Measurements from ENCODE around the gene SIK2. TPM values are rescaled to one million over a fixed set of nuclear protein-coding genes. Genes with fewer than 3 reads are reported as not detected.
"Not testable (repeated sequence)": the region's sequence is repeated elsewhere in the genome, so short reads cannot be mapped to it uniquely, and the experiment has no call there.

SIK2 gene
- total RNA-seq, 1 donor from 2014 or later = 16.3 TPM

DNA sequence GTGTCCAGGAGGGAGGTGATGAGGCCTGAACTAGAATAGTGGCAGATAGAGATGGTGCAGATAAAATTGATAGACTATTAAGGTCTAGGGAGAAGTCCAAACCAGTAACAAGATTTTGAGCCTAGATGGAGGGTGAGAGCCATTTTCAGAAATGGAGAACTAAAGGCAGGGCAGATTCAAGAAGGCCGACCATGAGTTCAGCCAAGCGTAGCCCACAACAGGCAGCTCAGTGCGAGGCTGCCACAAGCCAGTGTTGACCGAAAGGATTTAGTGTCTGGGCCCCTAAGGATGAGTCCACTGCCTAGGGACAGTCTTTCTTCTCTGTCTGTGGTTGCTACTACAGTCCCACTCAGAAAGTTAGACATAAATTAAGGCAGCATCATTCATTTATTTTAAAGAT, 112.3 kb downstream of the SIK2 start:
- peaks cover 5% of the 10 kb centered on the region for H3F3A ChIP-seq (ENCODE audit: low read depth)
- H3K79me2 ChIP-seq (ENCODE audit: low read depth) = no peaks in the 10 kb centered on the region
- H2AFZ ChIP-seq (replicated peaks) = no peak overlapping the region
- no peak overlapping the region for H3K9ac ChIP-seq
- H3K36me3 ChIP-seq = no peaks in the 10 kb centered on the region
- H3K4me3 ChIP-seq = no peak overlapping the region
- no peak for TF ChIP-seq CTCF (IDR thresholded peaks at IDR 0.05)
- TF ChIP-seq EZH2 (IDR thresholded peaks at IDR 0.05) = no peak
- no peak for TF ChIP-seq EZH2phosphoT487 (IDR thresholded peaks at IDR 0.05)
- Mint-ChIP-seq H3K27me3 (ENCODE audit: insufficient read depth, low read depth) (no peaks in the 10 kb centered on the region), H3K4me3 (no peak overlapping the region), H3K4me1 (peaks cover 11% of the 10 kb centered on the region), H3K27ac (no peak overlapping the region), H3K9me3 (no peaks in the 10 kb centered on the region), H3K36me3 (peaks cover 37% of the 10 kb centered on the region)
- H3K9me3 ChIP-seq (ENCODE audit: low read depth) = no peaks in the 10 kb centered on the region
- peaks cover 17% of the 10 kb centered on the region for H3K4me1 ChIP-seq
- no peaks in the 10 kb centered on the region for H3K27me3 ChIP-seq
- DNase-seq (ENCODE audit: low spot score) = no peak
- H4K20me1 ChIP-seq (ENCODE audit: low read depth) = no peaks in the 10 kb centered on the region
- H3K4me2 ChIP-seq = no peak overlapping the region
- H3K27ac ChIP-seq = no peak overlapping the region

- TF ChIP-seq EZH2phosphoT487 (IDR thresholded peaks at IDR 0.05) (no peak), CTCF (IDR thresholded peaks at IDR 0.05) (no peak), EZH2 (IDR thresholded peaks at IDR 0.05) (no peak)
- Histone ChIP-seq H3K9ac (no peak overlapping the region), H3K27me3 (no peaks in the 10 kb centered on the region), H3K27ac (no peak overlapping the region), H2AFZ (replicated peaks) (no peak overlapping the region), H3K4me1 (peaks cover 17% of the 10 kb centered on the region), H3F3A (ENCODE audit: low read depth) (peaks cover 5% of the 10 kb centered on the region), H3K36me3 (no peaks in the 10 kb centered on the region), H3K79me2 (ENCODE audit: low read depth) (no peaks in the 10 kb centered on the region), H4K20me1 (ENCODE audit: low read depth) (no peaks in the 10 kb centered on the region), H3K4me3 (no peak overlapping the region), H3K4me2 (no peak overlapping the region), H3K9me3 (ENCODE audit: low read depth) (no peaks in the 10 kb centered on the region)
- H3K27ac Mint-ChIP-seq = no peak overlapping the region
- H3K4me3 Mint-ChIP-seq = no peak overlapping the region
- DNase-seq (ENCODE audit: low spot score) = no peak
- peaks cover 40% of the 10 kb centered on the region for H3K36me3 Mint-ChIP-seq
- peaks cover 11% of the 10 kb centered on the region for H3K4me1 Mint-ChIP-seq
- H3K27me3 Mint-ChIP-seq (ENCODE audit: insufficient read depth, low read depth) = no peaks in the 10 kb centered on the region
- H3K9me3 Mint-ChIP-seq = no peaks in the 10 kb centered on the region
These were observed 113.0 kb downstream of the SIK2 start for GRCh38 chr11:111715142-111715816.

DNA sequence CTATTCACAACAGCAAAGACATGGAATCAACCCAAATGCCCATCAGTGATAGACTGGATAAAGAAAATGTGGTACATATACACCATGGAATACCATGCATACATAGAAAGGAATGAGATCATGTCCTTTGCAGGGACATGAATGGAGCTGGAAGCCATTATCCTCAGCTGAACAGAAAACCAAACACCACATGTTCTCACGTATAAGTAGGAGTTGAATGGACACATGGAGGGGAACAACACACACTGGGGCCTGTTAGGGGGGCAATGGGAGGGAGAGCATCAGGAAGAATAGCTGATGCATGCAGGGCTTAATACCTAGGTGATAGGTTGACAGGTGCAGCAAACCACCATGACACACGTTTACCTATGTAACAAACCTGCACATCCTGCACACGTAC, 115.4 kb downstream of the SIK2 start:
- not testable (repeated sequence) for DNase-seq (ENCODE audit: low spot score); H3K4me3 ChIP-seq; H3F3A ChIP-seq (ENCODE audit: low read depth); H3K4me2 ChIP-seq; H3K27ac ChIP-seq; H3K27ac Mint-ChIP-seq; H3K9me3 ChIP-seq (ENCODE audit: low read depth); H3K27me3 ChIP-seq; H3K9me3 Mint-ChIP-seq; H3K36me3 ChIP-seq; H3K79me2 ChIP-seq (ENCODE audit: low read depth); H3K27me3 Mint-ChIP-seq (ENCODE audit: insufficient read depth, low read depth); H2AFZ ChIP-seq (replicated peaks); H3K9ac ChIP-seq; H4K20me1 ChIP-seq (ENCODE audit: low read depth); H3K4me3 Mint-ChIP-seq
- H3K4me1 ChIP-seq = peaks cover 17% of the 10 kb centered on the region
- H3K36me3 Mint-ChIP-seq = peaks cover 44% of the 10 kb centered on the region
- H3K4me1 Mint-ChIP-seq = peaks cover 11% of the 10 kb centered on the region

GRCh38 chr11:111718436-111718835, 116.2 kb downstream of the SIK2 start:
- TF ChIP-seq EZH2 (IDR thresholded peaks at IDR 0.05) (no peak), CTCF (IDR thresholded peaks at IDR 0.05) (no peak), EZH2phosphoT487 (IDR thresholded peaks at IDR 0.05) (no peak)
- H3K9me3 Mint-ChIP-seq = no peaks in the 10 kb centered on the region
- H3F3A ChIP-seq (ENCODE audit: low read depth) = peaks cover 5% of the 10 kb centered on the region
- no peak for DNase-seq (ENCODE audit: low spot score)
- no peak overlapping the region for H2AFZ ChIP-seq (replicated peaks)
- H3K27me3 ChIP-seq = no peaks in the 10 kb centered on the region
- H3K27me3 Mint-ChIP-seq (ENCODE audit: insufficient read depth, low read depth) = no peaks in the 10 kb centered on the region
- peak overlapping the region; percentile 4 for H3K4me2 ChIP-seq
- H3K36me3 ChIP-seq = no peaks in the 10 kb centered on the region
- no peaks in the 10 kb centered on the region for H4K20me1 ChIP-seq (ENCODE audit: low read depth)
- H3K79me2 ChIP-seq (ENCODE audit: low read depth) = no peaks in the 10 kb centered on the region
- peaks cover 11% of the 10 kb centered on the region for H3K4me1 Mint-ChIP-seq
- no peak overlapping the region for H3K27ac Mint-ChIP-seq
- no peaks in the 10 kb centered on the region for H3K9me3 ChIP-seq (ENCODE audit: low read depth)
- H3K4me3 ChIP-seq = no peak overlapping the region
- H3K36me3 Mint-ChIP-seq = peaks cover 46% of the 10 kb centered on the region
- no peak overlapping the region for H3K9ac ChIP-seq
- H3K4me3 Mint-ChIP-seq = no peak overlapping the region
- peaks cover 17% of the 10 kb centered on the region for H3K4me1 ChIP-seq
- peak overlapping the region; percentile 40 for H3K27ac ChIP-seq
